Small intestine (tissue), 7 donors: ENCODE data around the gene PKP2. TPM values are rescaled to one million over a fixed set of nuclear protein-coding genes. Genes with fewer than 3 reads are reported as not detected.

Source experiments
- DNase-seq, 2 donors: peaks; one replicate each; pipeline versions ENCODE4 v3.0.0 to v3.0.0-alpha.2; 2013
- FAIRE-seq: peaks from 2 replicates; lab custom pipeline; 2012; peaks lifted over from hg19 to GRCh38; lab: Jason Lieb, UNC
- H3K27ac ChIP-seq, 3 donors: one replicate each; pipeline ENCODE4 v1.5.1; 2013; ENCODE audit warnings: low read length in 2 of 3, mild to moderate bottlenecking in 2 of 3, control low read depth in 1 of 3, inconsistent platforms in 1 of 3, low read depth in 1 of 3, moderate library complexity in 1 of 3
- H3K27me3 ChIP-seq, 3 donors: one replicate each; pipeline ENCODE4 v1.6.1; 2013; ENCODE audit warnings: low read length in 3 of 3, inconsistent platforms in 1 of 3; ENCODE audit not compliant: control insufficient read depth in 3 of 3, insufficient read depth in 3 of 3
- H3K36me3 ChIP-seq, 3 donors: one replicate each; pipeline ENCODE4 v1.6.1; 2013; ENCODE audit warnings: low read length in 3 of 3, inconsistent platforms in 1 of 3, low read depth in 1 of 3, mild to moderate bottlenecking in 1 of 3, moderate library complexity in 1 of 3; ENCODE audit not compliant: control insufficient read depth in 3 of 3, insufficient read depth in 2 of 3
- H3K4me1 ChIP-seq, 3 donors: one replicate each; pipeline ENCODE4 v1.6.1; 2013; ENCODE audit warnings: low read length in 2 of 3, inconsistent platforms in 1 of 3, low read depth in 1 of 3, mild to moderate bottlenecking in 1 of 3, moderate library complexity in 1 of 3; ENCODE audit not compliant: control insufficient read depth in 3 of 3, insufficient read depth in 2 of 3
- H3K4me3 ChIP-seq, 3 donors: one replicate each; pipeline ENCODE4 v1.5.1; 2013; ENCODE audit warnings: low read length in 3 of 3, control low read depth in 1 of 3, inconsistent platforms in 1 of 3, low read depth in 1 of 3, mild to moderate bottlenecking in 1 of 3, moderate library complexity in 1 of 3
- H3K9me3 ChIP-seq, 2 donors: one replicate each; pipeline ENCODE4 v1.6.1; 2013; ENCODE audit warnings: low read depth in 1 of 2, low read length in 1 of 2; ENCODE audit not compliant: control insufficient read depth in 2 of 2, insufficient read depth in 1 of 2
- WGBS, 3 donors: extraction: QIAGEN DNeasy Blood & Tissue Kit; methylation state at CpG; one replicate each; pipeline ENCODE4 v1.1.7; 2013; 5-methylcytosine and 5-hydroxymethylcytosine counted together
- polyA plus RNA-seq, 4 donors: library from polyadenylated mRNA; stranded (reverse) in 3 of 4; unstranded in 1 of 4; fragments of 200-250 nt in 3 of 4; fragments of 120-200 nt in 1 of 4; gene quantifications; one replicate each; pipeline versions ENCODE4 v1.2.1 to v1.2.3, GENCODE V29; 2013
- donor health status: healthy with polysubstance abuse.
- donor health status: control.
- donor health status: control.
- donor health status: Bipolar disorder and iron deficiency.
- donor health status: healthy.

PKP2 gene
- polyA plus RNA-seq, 4 donors, result 12.7 to 34.7 (median 22.8) TPM

- no peaks in the 10 kb centered on the region for H3K9me3 ChIP-seq
- H3K36me3 ChIP-seq, result no peaks in the 10 kb centered on the region
- no peak overlapping the region for H3K27ac ChIP-seq
- no peak for FAIRE-seq
- peaks cover 6 to 41% (median 7%) of the 10 kb centered on the region in 3 donors for H3K4me1 ChIP-seq
- no peaks in the 10 kb centered on the region for H3K27me3 ChIP-seq
- WGBS, 3 donors, result 67 to 79% (median 72%) methylated on average over 4 of the region's 4 CpGs
- no peak for DNase-seq
- H3K4me3 ChIP-seq, result no peak overlapping the region
These were observed 5.9 kb upstream of the PKP2 start for GRCh38 chr12:32902287-32902997.

DNA sequence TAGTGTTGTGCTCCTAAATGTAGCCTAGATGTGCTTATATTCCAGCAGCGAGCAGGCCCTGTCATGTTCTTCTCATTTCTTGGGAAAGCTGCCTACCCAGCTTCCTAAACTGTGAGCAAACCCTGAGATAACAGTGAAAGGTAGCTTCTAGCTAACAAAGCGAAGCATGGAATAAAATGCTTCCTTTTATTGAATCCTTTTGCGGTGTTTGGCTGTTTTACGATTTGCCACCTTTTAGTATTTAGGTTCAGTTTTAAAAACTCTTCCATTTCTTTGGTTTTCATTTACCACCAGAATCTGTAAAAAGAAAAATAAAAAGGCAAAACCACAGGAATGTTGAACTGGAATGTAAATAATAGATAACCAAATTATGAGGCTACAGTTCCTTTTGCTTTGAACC is 5.0 kb upstream of the PKP2 start:
- H3K4me1 ChIP-seq, result peaks cover 6 to 35% (median 7%) of the 10 kb centered on the region in 3 donors
- H3K27ac ChIP-seq, result no peak overlapping the region
- no peak for FAIRE-seq

DNA sequence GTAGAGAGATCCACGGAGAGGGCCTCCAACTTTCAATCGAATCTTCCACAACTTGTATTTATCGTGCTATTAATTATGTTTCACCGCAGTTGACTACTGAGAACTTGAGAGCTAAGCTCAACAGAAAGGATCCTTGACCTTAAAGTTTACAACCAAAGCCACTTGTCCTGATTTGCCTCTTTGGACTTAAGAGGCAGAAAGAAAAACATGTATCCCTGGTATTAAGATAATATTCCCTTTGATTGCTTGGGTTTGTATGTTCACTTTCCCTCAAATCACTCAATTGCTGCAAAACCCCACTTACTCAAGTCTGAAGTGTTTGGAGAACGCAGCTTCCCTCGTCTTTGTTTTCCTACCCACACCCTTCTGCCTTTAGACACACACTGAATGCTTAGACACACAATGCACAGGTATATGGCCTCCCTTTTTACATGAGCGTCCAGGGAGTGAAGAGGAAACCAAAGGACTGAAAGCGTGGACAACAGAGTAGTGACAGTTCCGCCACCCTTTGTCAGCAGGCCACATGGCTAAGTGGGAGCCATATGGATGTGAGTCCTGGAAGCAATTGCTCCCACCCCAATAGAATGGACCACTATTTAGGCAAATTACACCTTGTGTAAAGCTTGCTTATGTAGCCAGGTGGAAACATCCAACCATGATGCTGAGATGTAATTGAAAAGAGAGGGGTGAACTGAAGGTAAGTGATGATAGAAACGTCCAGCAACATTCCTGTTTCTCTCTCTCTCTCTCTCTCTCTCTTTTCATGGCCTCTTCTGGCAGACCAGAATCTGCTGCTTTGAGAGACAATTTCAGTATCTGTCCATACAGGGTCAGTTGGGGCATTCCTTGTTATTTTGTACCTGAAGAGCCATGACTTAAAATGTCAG is 1.4 kb upstream of the PKP2 start:
- Histone ChIP-seq H3K27ac (peak overlapping the region; percentile 69 to 97 (median 97)), H3K36me3 (no peaks in the 10 kb centered on the region), H3K4me3 (peak overlapping the region in 1 of 3 donors; percentile 35), H3K27me3 (peaks cover 0 to 5% (median 0%) of the 10 kb centered on the region in 3 donors), H3K4me1 (peaks cover 5 to 34% (median 7%) of the 10 kb centered on the region in 3 donors), H3K9me3 (no peaks in the 10 kb centered on the region)
- 26 to 55% (median 37%) methylated on average over 10 of the region's 10 CpGs for WGBS, 3 donors
- FAIRE-seq (no peak), DNase-seq (peak; percentile 45 to 68)

More for the DNA sequence above, 5.0 kb upstream of the PKP2 start:
- 78 to 86% (median 84%) methylated on average over 4 of the region's 4 CpGs for WGBS, 3 donors
- no peak for DNase-seq
- Histone ChIP-seq H3K9me3 (no peaks in the 10 kb centered on the region), H3K36me3 (no peaks in the 10 kb centered on the region), H3K4me3 (no peak overlapping the region), H3K27me3 (no peaks in the 10 kb centered on the region)

GRCh38 chr12:32897281-32897610 is 669 bp upstream of the PKP2 start:
- Histone ChIP-seq H3K4me3 (peak overlapping the region in 2 of 3 donors; percentile 35 to 84), H3K4me1 (peaks cover 2 to 34% (median 5%) of the 10 kb centered on the region in 3 donors), H3K9me3 (no peaks in the 10 kb centered on the region), H3K27ac (peak overlapping the region; percentile 69 to 97 (median 97)), H3K36me3 (no peaks in the 10 kb centered on the region), H3K27me3 (peaks cover 0 to 5% (median 0%) of the 10 kb centered on the region in 3 donors)
- DNase-seq (no peak), FAIRE-seq (no peak)
- 2 to 6% (median 4%) methylated on average over 6 of the region's 6 CpGs for WGBS, 3 donors

GRCh38 chr12:32895688-32896431 is 717 bp downstream of the PKP2 start:
- H3K27ac ChIP-seq, result peak overlapping the region; percentile 86 to 97 (median 97)
- FAIRE-seq, result no peak
- no peaks in the 10 kb centered on the region for H3K9me3 ChIP-seq
- peak; percentile 78 to 82 for DNase-seq
- 0 to 5% (median 5%) methylated on average over 28 of the region's 28 CpGs for whole genome bisulfite sequencing, 3 donors
- peaks cover 0 to 5% (median 0%) of the 10 kb centered on the region in 3 donors for H3K27me3 ChIP-seq
- H3K36me3 ChIP-seq, result no peaks in the 10 kb centered on the region
- peak overlapping the region; percentile 76 to 84 (median 76) for H3K4me3 ChIP-seq
- peaks cover 0 to 37% (median 5%) of the 10 kb centered on the region in 3 donors for H3K4me1 ChIP-seq

- Histone ChIP-seq H3K4me1 (peaks cover 0 to 37% (median 5%) of the 10 kb centered on the region in 3 donors), H3K4me3 (peak overlapping the region in 1 of 3 donors; percentile 28), H3K27ac (peak overlapping the region in 1 of 3 donors; percentile 56), H3K36me3 (peaks cover 0 to 3% (median 0%) of the 10 kb centered on the region in 3 donors), H3K9me3 (no peaks in the 10 kb centered on the region), H3K27me3 (peaks cover 0 to 5% (median 0%) of the 10 kb centered on the region in 3 donors)
- DNase-seq (peak in 1 of 2 donors; percentile 58), FAIRE-seq (no peak)
- 22 to 34% (median 28%) methylated on average over 2 of the region's 2 CpGs for WGBS, 3 donors
These were observed 2.0 kb downstream of the PKP2 start for GRCh38 chr12:32894566-32894965.

- Histone ChIP-seq H3K9me3 (no peaks in the 10 kb centered on the region), H3K4me3 (no peak overlapping the region)
- DNase-seq, result peak; percentile 59 to 61
These were observed 3.1 kb downstream of the PKP2 start for GRCh38 chr12:32893458-32893857.

More at GRCh38 chr12:32893458-32893857, 3.1 kb downstream of the PKP2 start:
- no peak for FAIRE-seq
- 7 to 22% (median 16%) methylated on average over 2 of the region's 2 CpGs for WGBS, 3 donors
- H3K27ac ChIP-seq, result peak overlapping the region in 2 of 3 donors; percentile 2 to 41
- peaks cover 0 to 5% (median 0%) of the 10 kb centered on the region in 3 donors for H3K27me3 ChIP-seq
- peaks cover 0 to 6% (median 0%) of the 10 kb centered on the region in 3 donors for H3K36me3 ChIP-seq
- peaks cover 0 to 30% (median 5%) of the 10 kb centered on the region in 3 donors for H3K4me1 ChIP-seq
